HCT116 (cell line): Measurements from ENCODE around the gene WSCD2. TPM values are rescaled to one million over a fixed set of nuclear protein-coding genes. Genes with fewer than 3 reads are reported as not detected.

Source experiments
- ATAC-seq: fragments of 200-7000 bp; cut with Tn5 transposase; 2 replicates; pipeline ENCODE4 v1.9.1; 2020; ENCODE audit warnings: mild to moderate bottlenecking, moderate library complexity
- BruUV-seq: library from RNA; stranded (reverse); fragments of 400-500 nt; replicated peaks from 2 replicates; lab custom pipeline; 2021; lab: Mats Ljungman, UMichigan
- CTCF ChIA-PET: fragments of 300-600 bp; sonication (Branson Sonifier 250); formaldehyde crosslinking; loops from one replicate; lab custom pipeline; 2021; ENCODE audit warnings: antibody characterized with exemption; lab: Charles Lee
- POLR2A ChIA-PET: fragments of 300-600, 350-600 bp; sonication (Branson Sonifier 250); formaldehyde crosslinking; loops from one replicate; lab custom pipeline; 2021; ENCODE audit warnings: antibody characterized with exemption; lab: Charles Lee
- RAD21 ChIA-PET, 2 experiments: fragments of 300-600 bp; sonication (Branson Sonifier 250); formaldehyde crosslinking; loops; one replicate each; lab custom pipeline; 2023; ENCODE audit warnings: low total read pairs in 2 of 2; ENCODE audit not compliant: uncharacterized antibody in 2 of 2, unreplicated experiment in 2 of 2, low non-redundant PET in 1 of 2; lab: Charles Lee
- DNase-seq: peaks from one replicate; pipeline ENCODE4 v3.0.0-alpha.2; 2010; ENCODE audit warnings: low read depth, low spot score
- H2AFZ ChIP-seq: fragments of 200-600 bp; shearing (Covaris generic), sonication (generic); 2 replicates; pipeline ENCODE4 v1.6.1; 2017; ENCODE audit warnings: low read depth, mixed run types, mixed read lengths, antibody characterized with exemption, low read length; ENCODE audit not compliant: poor library complexity, severe bottlenecking
- H3K27ac ChIP-seq: 2 replicates; pipeline ENCODE4 v1.5.1; 2012; ENCODE audit warnings: low read depth, low read length
- H3K27me3 ChIP-seq: fragments of 200-600 bp; sonication (generic); 2 replicates; pipeline ENCODE4 v1.6.1; 2016; ENCODE audit warnings: mixed run types, low read length, mixed read lengths; ENCODE audit not compliant: insufficient read depth
- H3K36me3 ChIP-seq, 2 experiments: fragments of 200-500 bp in 1 of 2; fragments of 200-600 bp in 1 of 2; sonication (Bioruptor generic) in 1 of 2; sonication (generic) in 1 of 2; 2 replicates each; pipeline versions ENCODE4 v1.5.1 to v1.6.1; 2014 to 2016; ENCODE audit warnings: low read length in 2 of 2, inconsistent platforms in 1 of 2, mixed read lengths in 1 of 2, mixed run types in 1 of 2; ENCODE audit not compliant: insufficient read depth in 2 of 2, control insufficient read depth in 1 of 2
- H3K4me1 ChIP-seq, 2 experiments: fragments of 200-600 bp in 1 of 2; sonication (generic) in 1 of 2; 2 replicates each; pipeline versions ENCODE4 v1.5.1 to v1.6.1; 2012 to 2017; ENCODE audit warnings: low read length in 2 of 2, inconsistent platforms in 1 of 2, mild to moderate bottlenecking in 1 of 2, mixed read lengths in 1 of 2, mixed run types in 1 of 2, moderate library complexity in 1 of 2; ENCODE audit not compliant: insufficient read depth in 2 of 2, control insufficient read depth in 1 of 2
- H3K4me2 ChIP-seq: fragments of 200-600 bp; sonication (generic); 2 replicates; pipeline ENCODE4 v1.6.1; 2017; ENCODE audit warnings: mixed run types, low read length, mixed read lengths
- H3K4me3 ChIP-seq, 2 experiments: fragments of 200-600 bp in 1 of 2; sonication (generic) in 1 of 2; replicated peaks in 1 of 2; 2 replicates each; pipeline ENCODE4 v1.5.1; 2011 to 2016; ENCODE audit warnings: low read length in 2 of 2, control low read depth in 1 of 2, low read depth in 1 of 2, mild to moderate bottlenecking in 1 of 2, mixed read lengths in 1 of 2, mixed run types in 1 of 2
- H3K79me2 ChIP-seq: fragments of 200-600 bp; sonication (generic); 2 replicates; pipeline ENCODE4 v1.6.1; 2017; ENCODE audit warnings: mild to moderate bottlenecking, mixed run types, low read length, moderate library complexity, mixed read lengths; ENCODE audit not compliant: insufficient read depth
- H3K9ac ChIP-seq: fragments of 200-600 bp; sonication (generic); 2 replicates; pipeline ENCODE4 v1.6.1; 2016; ENCODE audit warnings: low read length, mixed read lengths
- H3K9me2 ChIP-seq: fragments of 200-600 bp; sonication (generic), shearing (Covaris generic); 2 replicates; pipeline ENCODE4 v1.6.1; 2017; ENCODE audit warnings: mixed run types, mild to moderate bottlenecking, moderate library complexity; ENCODE audit not compliant: insufficient read depth
- H3K9me3 ChIP-seq, 2 experiments: fragments of 200-500 bp in 1 of 2; fragments of 200-600 bp in 1 of 2; sonication (Bioruptor generic) in 1 of 2; sonication (generic) in 1 of 2; 2 replicates each; pipeline ENCODE4 v1.6.1; 2014 to 2017; ENCODE audit warnings: low read length in 2 of 2, mixed read lengths in 2 of 2, inconsistent platforms in 1 of 2, low read depth in 1 of 2, mild to moderate bottlenecking in 1 of 2, mixed run types in 1 of 2, moderate library complexity in 1 of 2; ENCODE audit not compliant: control insufficient read depth in 1 of 2, insufficient read depth in 1 of 2
- H4K20me1 ChIP-seq: fragments of 200-600 bp; sonication (generic), shearing (Covaris generic); 2 replicates; pipeline ENCODE4 v1.6.1; 2017; ENCODE audit warnings: mixed run types, mild to moderate bottlenecking, moderate library complexity; ENCODE audit not compliant: insufficient read depth
- CBX3 ChIP-seq: IDR thresholded peaks from 2 replicates; pipeline ENCODE4 v1.6.1; 2012; ENCODE audit warnings: low read depth
- CTCF ChIP-seq, 3 experiments: fragments of 200-600 bp in 1 of 3; sonication (generic) in 1 of 3; IDR thresholded peaks in 2 of 3; conservative IDR thresholded peaks in 1 of 3; 2 replicates each; pipeline ENCODE4 v1.5.1; 2012 to 2017; ENCODE audit warnings: low read depth in 2 of 3, low read length in 2 of 3, antibody characterized with exemption in 1 of 3, borderline replicate concordance in 1 of 3, control low read depth in 1 of 3, mild to moderate bottlenecking in 1 of 3, mixed read lengths in 1 of 3, mixed run types in 1 of 3, moderate library complexity in 1 of 3; ENCODE audit not compliant: insufficient read depth in 1 of 3
- ELF1 ChIP-seq: IDR thresholded peaks from 2 replicates; pipeline ENCODE4 v1.6.1; 2012; ENCODE audit warnings: low read depth, borderline replicate concordance
- EZH2 ChIP-seq: fragments of 200-600 bp; sonication (generic); IDR thresholded peaks from 2 replicates; pipeline ENCODE4 v1.6.1; 2017; ENCODE audit warnings: antibody characterized with exemption, mixed run types
- FOSL1 ChIP-seq: IDR thresholded peaks from 2 replicates; pipeline ENCODE4 v1.6.1; 2012; ENCODE audit warnings: low read depth
- JUND ChIP-seq: IDR thresholded peaks from 2 replicates; pipeline ENCODE4 v1.6.1; 2012
- POLR2A ChIP-seq: IDR thresholded peaks from 2 replicates; pipeline ENCODE4 v1.7.0; 2011; ENCODE audit warnings: borderline replicate concordance; ENCODE audit not compliant: insufficient read depth, insufficient read length; ENCODE audit errors: extremely low read depth
- POLR2AphosphoS5 ChIP-seq: IDR thresholded peaks from 2 replicates; pipeline ENCODE4 v1.6.1; 2011; ENCODE audit warnings: mild to moderate bottlenecking, low read depth, low read length, moderate library complexity
- RAD21 ChIP-seq: IDR thresholded peaks from 2 replicates; pipeline ENCODE4 v1.6.1; 2012; ENCODE audit warnings: low read depth, mild to moderate bottlenecking
- SP1 ChIP-seq: IDR thresholded peaks from 2 replicates; pipeline ENCODE4 v1.6.1; 2012; ENCODE audit warnings: low read depth
- SRF ChIP-seq: IDR thresholded peaks from 2 replicates; pipeline ENCODE4 v1.6.1; 2012; ENCODE audit warnings: low read depth
- TCF7L2 ChIP-seq: IDR thresholded peaks from 2 replicates; pipeline ENCODE4 v1.7.0; 2011; ENCODE audit warnings: borderline replicate concordance, inconsistent platforms; ENCODE audit not compliant: insufficient read depth, insufficient read length; ENCODE audit errors: extremely low read depth
- intact Hi-C: fragments of 100-400 bp; cut with micrococcal nuclease; formaldehyde crosslinking; loops from 2 replicates; pipeline ENCODE4 v1.10.0; 2022
- total RNA-seq: library from RNA; stranded (reverse); gene quantifications from one replicate; pipeline ENCODE4 v1.2.1, GENCODE V29; 2021; ENCODE audit not compliant: unreplicated experiment
- TF ChIP-seq, protein P1 (sequence below): IDR thresholded peaks from 2 replicates; pipeline ENCODE4 v1.6.1; 2012
- TF ChIP-seq, protein P2 (sequence below): IDR thresholded peaks from 2 replicates; pipeline ENCODE4 v1.6.1; 2012
- TF ChIP-seq, protein P3 (sequence below): IDR thresholded peaks from 2 replicates; pipeline ENCODE4 v1.6.1; 2012; ENCODE audit warnings: low read depth

Gene WSCD2
- total RNA-seq, 1 experiment from 2014 or later = 0.05 TPM

- no peaks in the 10 kb centered on the region for H3K36me3 ChIP-seq
- H4K20me1 ChIP-seq = no peaks in the 10 kb centered on the region
- ATAC-seq (no peak), DNase-seq (no peak)
- ChIA-PET RAD21 (no interaction called here), POLR2A (no interaction called here), CTCF (no interaction called here)
- no peak overlapping the region for H3K27ac ChIP-seq
- no peak overlapping the region for H2AFZ ChIP-seq
- H3K9me2 ChIP-seq = no peaks in the 10 kb centered on the region
- H3K4me3 ChIP-seq = no peak overlapping the region
- TF ChIP-seq SRF = no peak
- TF ChIP-seq TCF7L2 = no peak
- no peak for TF ChIP-seq ELF1
- TF ChIP-seq SP1 = no peak
- TF ChIP-seq, protein P1, sequence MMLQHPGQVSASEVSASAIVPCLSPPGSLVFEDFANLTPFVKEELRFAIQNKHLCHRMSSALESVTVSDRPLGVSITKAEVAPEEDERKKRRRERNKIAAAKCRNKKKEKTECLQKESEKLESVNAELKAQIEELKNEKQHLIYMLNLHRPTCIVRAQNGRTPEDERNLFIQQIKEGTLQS = no peak
- no peak for TF ChIP-seq CTCF (IDR thresholded peaks at IDR 0.05 in 2 of 3, conservative IDR thresholded peaks at IDR 0.05 in 1 of 3; ENCODE audit: borderline replicate concordance in 1 of 3, insufficient read depth in 1 of 3, low read depth in 2 of 3, low read length in 2 of 3)
- no peak for TF ChIP-seq CBX3
- TF ChIP-seq, protein P2, sequence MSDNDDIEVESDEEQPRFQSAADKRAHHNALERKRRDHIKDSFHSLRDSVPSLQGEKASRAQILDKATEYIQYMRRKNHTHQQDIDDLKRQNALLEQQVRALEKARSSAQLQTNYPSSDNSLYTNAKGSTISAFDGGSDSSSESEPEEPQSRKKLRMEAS = no peak
- TF ChIP-seq FOSL1 = no peak
- TF ChIP-seq POLR2A = no peak
- no peak for TF ChIP-seq JUND
- TF ChIP-seq POLR2AphosphoS5 = no peak
- no peak for TF ChIP-seq EZH2
- TF ChIP-seq RAD21 = no peak
- TF ChIP-seq, protein P3, sequence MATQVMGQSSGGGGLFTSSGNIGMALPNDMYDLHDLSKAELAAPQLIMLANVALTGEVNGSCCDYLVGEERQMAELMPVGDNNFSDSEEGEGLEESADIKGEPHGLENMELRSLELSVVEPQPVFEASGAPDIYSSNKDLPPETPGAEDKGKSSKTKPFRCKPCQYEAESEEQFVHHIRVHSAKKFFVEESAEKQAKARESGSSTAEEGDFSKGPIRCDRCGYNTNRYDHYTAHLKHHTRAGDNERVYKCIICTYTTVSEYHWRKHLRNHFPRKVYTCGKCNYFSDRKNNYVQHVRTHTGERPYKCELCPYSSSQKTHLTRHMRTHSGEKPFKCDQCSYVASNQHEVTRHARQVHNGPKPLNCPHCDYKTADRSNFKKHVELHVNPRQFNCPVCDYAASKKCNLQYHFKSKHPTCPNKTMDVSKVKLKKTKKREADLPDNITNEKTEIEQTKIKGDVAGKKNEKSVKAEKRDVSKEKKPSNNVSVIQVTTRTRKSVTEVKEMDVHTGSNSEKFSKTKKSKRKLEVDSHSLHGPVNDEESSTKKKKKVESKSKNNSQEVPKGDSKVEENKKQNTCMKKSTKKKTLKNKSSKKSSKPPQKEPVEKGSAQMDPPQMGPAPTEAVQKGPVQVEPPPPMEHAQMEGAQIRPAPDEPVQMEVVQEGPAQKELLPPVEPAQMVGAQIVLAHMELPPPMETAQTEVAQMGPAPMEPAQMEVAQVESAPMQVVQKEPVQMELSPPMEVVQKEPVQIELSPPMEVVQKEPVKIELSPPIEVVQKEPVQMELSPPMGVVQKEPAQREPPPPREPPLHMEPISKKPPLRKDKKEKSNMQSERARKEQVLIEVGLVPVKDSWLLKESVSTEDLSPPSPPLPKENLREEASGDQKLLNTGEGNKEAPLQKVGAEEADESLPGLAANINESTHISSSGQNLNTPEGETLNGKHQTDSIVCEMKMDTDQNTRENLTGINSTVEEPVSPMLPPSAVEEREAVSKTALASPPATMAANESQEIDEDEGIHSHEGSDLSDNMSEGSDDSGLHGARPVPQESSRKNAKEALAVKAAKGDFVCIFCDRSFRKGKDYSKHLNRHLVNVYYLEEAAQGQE = no peak
- TF ChIP-seq, all 23 proteins: peak for 0
- Histone ChIP-seq H3K4me2 (no peak overlapping the region), H3K4me1 (no peaks in the 10 kb centered on the region), H3K9me3 (no peaks in the 10 kb centered on the region), H3K79me2 (no peaks in the 10 kb centered on the region), H3K27me3 (peaks cover 58% of the 10 kb centered on the region), H3K9ac (no peak overlapping the region)
- BruUV-seq = no TSS peak
- intact Hi-C loops = no loop called here
Measured at GRCh38 chr12:108147279-108147678, 18.2 kb downstream of the WSCD2 start.
